HCT116 (cell line): ENCODE results near the gene SLC45A2. TPM values are rescaled to one million over a fixed set of nuclear protein-coding genes. Genes with fewer than 3 reads are reported as not detected.
"Not testable (repeated sequence)": the region's sequence is repeated elsewhere in the genome, so short reads cannot be mapped to it uniquely, and the experiment has no call there.

Experiments
- ATAC-seq: fragments of 200-7000 bp; cut with Tn5 transposase; 2 replicates; pipeline ENCODE4 v1.9.1; 2020; ENCODE audit warnings: mild to moderate bottlenecking, moderate library complexity
- BruUV-seq: library from RNA; stranded (reverse); fragments of 400-500 nt; replicated peaks from 2 replicates; lab custom pipeline; 2021; lab: Mats Ljungman, UMichigan
- CTCF ChIA-PET: fragments of 300-600 bp; sonication (Branson Sonifier 250); formaldehyde crosslinking; loops from one replicate; lab custom pipeline; 2021; ENCODE audit warnings: antibody characterized with exemption; lab: Charles Lee
- POLR2A ChIA-PET: fragments of 300-600, 350-600 bp; sonication (Branson Sonifier 250); formaldehyde crosslinking; loops from one replicate; lab custom pipeline; 2021; ENCODE audit warnings: antibody characterized with exemption; lab: Charles Lee
- RAD21 ChIA-PET, 2 experiments: fragments of 300-600 bp; sonication (Branson Sonifier 250); formaldehyde crosslinking; loops; one replicate each; lab custom pipeline; 2023; ENCODE audit warnings: low total read pairs in 2 of 2; ENCODE audit not compliant: uncharacterized antibody in 2 of 2, unreplicated experiment in 2 of 2, low non-redundant PET in 1 of 2; lab: Charles Lee
- DNase-seq: peaks from one replicate; pipeline ENCODE4 v3.0.0-alpha.2; 2010; ENCODE audit warnings: low read depth, low spot score
- H2AFZ ChIP-seq: fragments of 200-600 bp; shearing (Covaris generic), sonication (generic); 2 replicates; pipeline ENCODE4 v1.6.1; 2017; ENCODE audit warnings: low read depth, mixed run types, mixed read lengths, antibody characterized with exemption, low read length; ENCODE audit not compliant: poor library complexity, severe bottlenecking
- H3K27ac ChIP-seq: 2 replicates; pipeline ENCODE4 v1.5.1; 2012; ENCODE audit warnings: low read depth, low read length
- H3K27me3 ChIP-seq: fragments of 200-600 bp; sonication (generic); 2 replicates; pipeline ENCODE4 v1.6.1; 2016; ENCODE audit warnings: mixed run types, low read length, mixed read lengths; ENCODE audit not compliant: insufficient read depth
- H3K36me3 ChIP-seq, 2 experiments: fragments of 200-500 bp in 1 of 2; fragments of 200-600 bp in 1 of 2; sonication (Bioruptor generic) in 1 of 2; sonication (generic) in 1 of 2; 2 replicates each; pipeline versions ENCODE4 v1.5.1 to v1.6.1; 2014 to 2016; ENCODE audit warnings: low read length in 2 of 2, inconsistent platforms in 1 of 2, mixed read lengths in 1 of 2, mixed run types in 1 of 2; ENCODE audit not compliant: insufficient read depth in 2 of 2, control insufficient read depth in 1 of 2
- H3K4me1 ChIP-seq, 2 experiments: fragments of 200-600 bp in 1 of 2; sonication (generic) in 1 of 2; 2 replicates each; pipeline versions ENCODE4 v1.5.1 to v1.6.1; 2012 to 2017; ENCODE audit warnings: low read length in 2 of 2, inconsistent platforms in 1 of 2, mild to moderate bottlenecking in 1 of 2, mixed read lengths in 1 of 2, mixed run types in 1 of 2, moderate library complexity in 1 of 2; ENCODE audit not compliant: insufficient read depth in 2 of 2, control insufficient read depth in 1 of 2
- H3K4me2 ChIP-seq: fragments of 200-600 bp; sonication (generic); 2 replicates; pipeline ENCODE4 v1.6.1; 2017; ENCODE audit warnings: mixed run types, low read length, mixed read lengths
- H3K4me3 ChIP-seq, 2 experiments: fragments of 200-600 bp in 1 of 2; sonication (generic) in 1 of 2; replicated peaks in 1 of 2; 2 replicates each; pipeline ENCODE4 v1.5.1; 2011 to 2016; ENCODE audit warnings: low read length in 2 of 2, control low read depth in 1 of 2, low read depth in 1 of 2, mild to moderate bottlenecking in 1 of 2, mixed read lengths in 1 of 2, mixed run types in 1 of 2
- H3K79me2 ChIP-seq: fragments of 200-600 bp; sonication (generic); 2 replicates; pipeline ENCODE4 v1.6.1; 2017; ENCODE audit warnings: mild to moderate bottlenecking, mixed run types, low read length, moderate library complexity, mixed read lengths; ENCODE audit not compliant: insufficient read depth
- H3K9ac ChIP-seq: fragments of 200-600 bp; sonication (generic); 2 replicates; pipeline ENCODE4 v1.6.1; 2016; ENCODE audit warnings: low read length, mixed read lengths
- H3K9me2 ChIP-seq: fragments of 200-600 bp; sonication (generic), shearing (Covaris generic); 2 replicates; pipeline ENCODE4 v1.6.1; 2017; ENCODE audit warnings: mixed run types, mild to moderate bottlenecking, moderate library complexity; ENCODE audit not compliant: insufficient read depth
- H3K9me3 ChIP-seq, 2 experiments: fragments of 200-500 bp in 1 of 2; fragments of 200-600 bp in 1 of 2; sonication (Bioruptor generic) in 1 of 2; sonication (generic) in 1 of 2; 2 replicates each; pipeline ENCODE4 v1.6.1; 2014 to 2017; ENCODE audit warnings: low read length in 2 of 2, mixed read lengths in 2 of 2, inconsistent platforms in 1 of 2, low read depth in 1 of 2, mild to moderate bottlenecking in 1 of 2, mixed run types in 1 of 2, moderate library complexity in 1 of 2; ENCODE audit not compliant: control insufficient read depth in 1 of 2, insufficient read depth in 1 of 2
- H4K20me1 ChIP-seq: fragments of 200-600 bp; sonication (generic), shearing (Covaris generic); 2 replicates; pipeline ENCODE4 v1.6.1; 2017; ENCODE audit warnings: mixed run types, mild to moderate bottlenecking, moderate library complexity; ENCODE audit not compliant: insufficient read depth
- CBX3 ChIP-seq: IDR thresholded peaks from 2 replicates; pipeline ENCODE4 v1.6.1; 2012; ENCODE audit warnings: low read depth
- MAX ChIP-seq: IDR thresholded peaks from 2 replicates; pipeline ENCODE4 v1.6.1; 2012
- POLR2AphosphoS5 ChIP-seq: IDR thresholded peaks from 2 replicates; pipeline ENCODE4 v1.6.1; 2011; ENCODE audit warnings: mild to moderate bottlenecking, low read depth, low read length, moderate library complexity
- SIN3A ChIP-seq: IDR thresholded peaks from 2 replicates; pipeline ENCODE4 v1.6.1; 2012; ENCODE audit warnings: low read depth
- SRF ChIP-seq: IDR thresholded peaks from 2 replicates; pipeline ENCODE4 v1.6.1; 2012; ENCODE audit warnings: low read depth
- TCF7L2 ChIP-seq: IDR thresholded peaks from 2 replicates; pipeline ENCODE4 v1.7.0; 2011; ENCODE audit warnings: borderline replicate concordance, inconsistent platforms; ENCODE audit not compliant: insufficient read depth, insufficient read length; ENCODE audit errors: extremely low read depth
- ZNF274 ChIP-seq: fragments of 200-500 bp; sonication (Bioruptor generic); IDR thresholded peaks from 2 replicates; pipeline ENCODE4 v1.6.1; 2014; ENCODE audit warnings: mild to moderate bottlenecking, low read depth, low read length, inconsistent platforms
- intact Hi-C: fragments of 100-400 bp; cut with micrococcal nuclease; formaldehyde crosslinking; loops from 2 replicates; pipeline ENCODE4 v1.10.0; 2022
- total RNA-seq: library from RNA; stranded (reverse); gene quantifications from one replicate; pipeline ENCODE4 v1.2.1, GENCODE V29; 2021; ENCODE audit not compliant: unreplicated experiment
- TF ChIP-seq, protein P1 (sequence below): IDR thresholded peaks from 2 replicates; pipeline ENCODE4 v1.6.1; 2012; ENCODE audit warnings: low read depth
- TF ChIP-seq, protein P2 (sequence below), 3 experiments: fragments of 200-600 bp in 1 of 3; sonication (generic) in 1 of 3; IDR thresholded peaks in 2 of 3; conservative IDR thresholded peaks in 1 of 3; 2 replicates each; pipeline ENCODE4 v1.5.1; 2012 to 2017; ENCODE audit warnings: low read depth in 2 of 3, low read length in 2 of 3, antibody characterized with exemption in 1 of 3, borderline replicate concordance in 1 of 3, control low read depth in 1 of 3, mild to moderate bottlenecking in 1 of 3, mixed read lengths in 1 of 3, mixed run types in 1 of 3, moderate library complexity in 1 of 3; ENCODE audit not compliant: insufficient read depth in 1 of 3

SLC45A2 gene
- total RNA-seq, 1 experiment from 2014 or later, result not detected

DNA sequence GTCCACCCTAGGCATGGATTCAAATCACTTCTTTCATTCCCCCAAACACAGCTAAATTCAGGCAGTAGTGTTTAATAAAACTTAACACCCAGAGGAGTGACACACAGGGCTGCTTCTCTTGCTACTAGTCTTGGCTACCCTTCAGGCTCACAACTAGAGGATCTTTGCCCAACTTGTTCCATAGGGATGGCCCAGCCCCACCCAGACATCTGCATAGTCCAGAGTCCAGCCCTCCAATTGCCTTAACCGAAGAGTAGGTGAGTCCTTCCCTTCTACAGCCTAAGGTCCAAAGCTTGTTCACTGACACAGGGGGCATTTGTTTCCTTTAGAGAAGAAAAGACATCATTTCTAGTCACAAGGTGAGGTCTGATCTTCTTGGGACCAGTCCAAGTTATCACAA is 63.5 kb downstream of the SLC45A2 start:
- no peak overlapping the region for H3K27ac ChIP-seq
- no peaks in the 10 kb centered on the region for H3K79me2 ChIP-seq
- ChIA-PET RAD21 (no interaction called here), POLR2A (no interaction called here), CTCF (no interaction called here)
- no peaks in the 10 kb centered on the region for H4K20me1 ChIP-seq
- no peaks in the 10 kb centered on the region for H3K36me3 ChIP-seq
- no peak overlapping the region for H3K9ac ChIP-seq
- ATAC-seq, result no peak
- no peak overlapping the region for H2AFZ ChIP-seq
- peaks cover 22% of the 10 kb centered on the region; the same call in 1 of the 2 replicates for H3K27me3 ChIP-seq
- no peak overlapping the region for H3K4me3 ChIP-seq
- BruUV-seq, result no TSS peak
- H3K9me2 ChIP-seq, result no peaks in the 10 kb centered on the region
- H3K4me2 ChIP-seq, result no peak overlapping the region
- no peak for DNase-seq
- H3K9me3 ChIP-seq, result no peaks in the 10 kb centered on the region
- no peak for TF ChIP-seq POLR2AphosphoS5
- TF ChIP-seq SIN3A, result no peak
- TF ChIP-seq ZNF274, result no peak
- TF ChIP-seq, protein P1, sequence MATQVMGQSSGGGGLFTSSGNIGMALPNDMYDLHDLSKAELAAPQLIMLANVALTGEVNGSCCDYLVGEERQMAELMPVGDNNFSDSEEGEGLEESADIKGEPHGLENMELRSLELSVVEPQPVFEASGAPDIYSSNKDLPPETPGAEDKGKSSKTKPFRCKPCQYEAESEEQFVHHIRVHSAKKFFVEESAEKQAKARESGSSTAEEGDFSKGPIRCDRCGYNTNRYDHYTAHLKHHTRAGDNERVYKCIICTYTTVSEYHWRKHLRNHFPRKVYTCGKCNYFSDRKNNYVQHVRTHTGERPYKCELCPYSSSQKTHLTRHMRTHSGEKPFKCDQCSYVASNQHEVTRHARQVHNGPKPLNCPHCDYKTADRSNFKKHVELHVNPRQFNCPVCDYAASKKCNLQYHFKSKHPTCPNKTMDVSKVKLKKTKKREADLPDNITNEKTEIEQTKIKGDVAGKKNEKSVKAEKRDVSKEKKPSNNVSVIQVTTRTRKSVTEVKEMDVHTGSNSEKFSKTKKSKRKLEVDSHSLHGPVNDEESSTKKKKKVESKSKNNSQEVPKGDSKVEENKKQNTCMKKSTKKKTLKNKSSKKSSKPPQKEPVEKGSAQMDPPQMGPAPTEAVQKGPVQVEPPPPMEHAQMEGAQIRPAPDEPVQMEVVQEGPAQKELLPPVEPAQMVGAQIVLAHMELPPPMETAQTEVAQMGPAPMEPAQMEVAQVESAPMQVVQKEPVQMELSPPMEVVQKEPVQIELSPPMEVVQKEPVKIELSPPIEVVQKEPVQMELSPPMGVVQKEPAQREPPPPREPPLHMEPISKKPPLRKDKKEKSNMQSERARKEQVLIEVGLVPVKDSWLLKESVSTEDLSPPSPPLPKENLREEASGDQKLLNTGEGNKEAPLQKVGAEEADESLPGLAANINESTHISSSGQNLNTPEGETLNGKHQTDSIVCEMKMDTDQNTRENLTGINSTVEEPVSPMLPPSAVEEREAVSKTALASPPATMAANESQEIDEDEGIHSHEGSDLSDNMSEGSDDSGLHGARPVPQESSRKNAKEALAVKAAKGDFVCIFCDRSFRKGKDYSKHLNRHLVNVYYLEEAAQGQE, result no peak
- TF ChIP-seq MAX, result no peak
- no peak for TF ChIP-seq TCF7L2
- no peak for TF ChIP-seq SRF
- TF ChIP-seq, protein P2, sequence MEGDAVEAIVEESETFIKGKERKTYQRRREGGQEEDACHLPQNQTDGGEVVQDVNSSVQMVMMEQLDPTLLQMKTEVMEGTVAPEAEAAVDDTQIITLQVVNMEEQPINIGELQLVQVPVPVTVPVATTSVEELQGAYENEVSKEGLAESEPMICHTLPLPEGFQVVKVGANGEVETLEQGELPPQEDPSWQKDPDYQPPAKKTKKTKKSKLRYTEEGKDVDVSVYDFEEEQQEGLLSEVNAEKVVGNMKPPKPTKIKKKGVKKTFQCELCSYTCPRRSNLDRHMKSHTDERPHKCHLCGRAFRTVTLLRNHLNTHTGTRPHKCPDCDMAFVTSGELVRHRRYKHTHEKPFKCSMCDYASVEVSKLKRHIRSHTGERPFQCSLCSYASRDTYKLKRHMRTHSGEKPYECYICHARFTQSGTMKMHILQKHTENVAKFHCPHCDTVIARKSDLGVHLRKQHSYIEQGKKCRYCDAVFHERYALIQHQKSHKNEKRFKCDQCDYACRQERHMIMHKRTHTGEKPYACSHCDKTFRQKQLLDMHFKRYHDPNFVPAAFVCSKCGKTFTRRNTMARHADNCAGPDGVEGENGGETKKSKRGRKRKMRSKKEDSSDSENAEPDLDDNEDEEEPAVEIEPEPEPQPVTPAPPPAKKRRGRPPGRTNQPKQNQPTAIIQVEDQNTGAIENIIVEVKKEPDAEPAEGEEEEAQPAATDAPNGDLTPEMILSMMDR (IDR thresholded peaks at IDR 0.05 in 2 of 3, conservative IDR thresholded peaks at IDR 0.05 in 1 of 3; ENCODE audit: borderline replicate concordance in 1 of 3, insufficient read depth in 1 of 3, low read depth in 2 of 3, low read length in 2 of 3), result no peak
- no peak for TF ChIP-seq CBX3
- H3K4me1 ChIP-seq, result no peaks in the 10 kb centered on the region
- intact Hi-C loops, result no loop called here

DNA sequence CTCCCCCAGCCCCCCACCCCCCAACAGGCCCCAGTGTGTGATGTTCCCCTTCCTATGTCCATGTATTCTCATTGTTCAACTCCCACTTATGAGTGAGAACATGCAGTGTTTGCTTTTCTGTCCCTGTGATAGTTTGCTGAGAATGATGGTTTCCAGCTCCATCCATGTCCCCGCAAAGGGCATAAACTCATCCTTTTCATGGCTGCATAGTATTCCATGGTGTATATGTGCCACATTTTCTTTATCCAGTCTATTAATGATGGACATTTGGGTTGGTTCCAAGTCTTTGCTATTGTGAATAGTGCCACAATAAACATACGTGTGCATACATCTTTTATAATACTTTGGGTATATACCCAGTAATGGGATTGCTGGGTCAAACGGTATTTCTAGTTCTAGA is 69.6 kb downstream of the SLC45A2 start:
- BruUV-seq, H3K4me1 ChIP-seq, H3K27ac ChIP-seq, H3K9ac ChIP-seq, intact Hi-C loops, H3K4me2 ChIP-seq, H3K9me2 ChIP-seq, RAD21 ChIA-PET, ATAC-seq, H3K9me3 ChIP-seq, H3K36me3 ChIP-seq, POLR2A ChIA-PET, DNase-seq, H3K4me3 ChIP-seq, H4K20me1 ChIP-seq, H2AFZ ChIP-seq, H3K79me2 ChIP-seq, CTCF ChIA-PET: not testable (repeated sequence)
- H3K27me3 ChIP-seq, result peaks cover 16% of the 10 kb centered on the region; the same call in 1 of the 2 replicates
